HG02840 (cell line): ENCODE measurements around the gene BAIAP2L1.

Experiments used
- ATAC-seq: cut with Tn5 transposase; IDR thresholded peaks from one replicate; pipeline ENCODE4 v1.9.1; 2021; ENCODE audit warnings: mild to moderate bottlenecking, moderate library complexity, moderate number of reproducible peaks; ENCODE audit not compliant: unreplicated experiment, low FRiP score

Gene BAIAP2L1

GRCh38 chr7:98300595-98301372 is 100.1 kb downstream of the BAIAP2L1 start:
- ATAC-seq: no peak

- no peak for ATAC-seq
Measured at GRCh38 chr7:98297626-98298286, 103.1 kb downstream of the BAIAP2L1 start.

GRCh38 chr7:98296833-98297232 is 104.1 kb downstream of the BAIAP2L1 start:
- ATAC-seq: no peak

- no peak for ATAC-seq
Measured at GRCh38 chr7:98295467-98296192, 105.3 kb downstream of the BAIAP2L1 start.

- no peak for ATAC-seq
Measured at GRCh38 chr7:98294798-98295382, 106.0 kb downstream of the BAIAP2L1 start.

- no peak for ATAC-seq
Measured at GRCh38 chr7:98294326-98294725, 106.6 kb downstream of the BAIAP2L1 start.

- no peak for ATAC-seq
Measured at GRCh38 chr7:98293746-98294145, 107.1 kb downstream of the BAIAP2L1 start.

- no peak for ATAC-seq
Measured at GRCh38 chr7:98293265-98293664, 107.6 kb downstream of the BAIAP2L1 start.

GRCh38 chr7:98291717-98292116 is 109.2 kb downstream of the BAIAP2L1 start:
- no peak for ATAC-seq

- no peak for ATAC-seq
Measured at GRCh38 chr7:98289333-98289875, 111.5 kb downstream of the BAIAP2L1 start.

GRCh38 chr7:98288064-98288823 is 112.6 kb downstream of the BAIAP2L1 start:
- ATAC-seq: no peak

- no peak for ATAC-seq
Measured at GRCh38 chr7:98287486-98287959, 113.4 kb downstream of the BAIAP2L1 start.

GRCh38 chr7:98286701-98287485 is 114.0 kb downstream of the BAIAP2L1 start:
- no peak for ATAC-seq

GRCh38 chr7:98286093-98286539 is 114.8 kb downstream of the BAIAP2L1 start:
- ATAC-seq: no peak

GRCh38 chr7:98285157-98286092 is 115.5 kb downstream of the BAIAP2L1 start:
- ATAC-seq: no peak

- ATAC-seq: no peak
Measured at GRCh38 chr7:98284335-98285036, 116.4 kb downstream of the BAIAP2L1 start.

GRCh38 chr7:98283887-98284222 is 117.0 kb downstream of the BAIAP2L1 start:
- ATAC-seq: no peak
